SK-MEL-5 (cell line): ENCODE results near the gene UBE2D3. TPM values are rescaled to one million over a fixed set of nuclear protein-coding genes. Genes with fewer than 3 reads are reported as not detected.

Source experiments
- DNase-seq: peaks from one replicate; pipeline ENCODE4 v3.0.0-alpha.2; 2016; ENCODE audit warnings: low read depth, low spot score
- in situ Hi-C: cut with HindIII; loops from 2 replicates; pipeline ENCODE4 v1.10.0; 2016; ENCODE audit warnings: low sequenced_read_pairs, high pct_unique_total_duplicates, low pct_unique_long_range_greater_than_20kb
- total RNA-seq: library from RNA; depleted of rRNA; stranded (reverse); fragments of >200 nt; shearing (Covaris generic); gene quantifications from 2 replicates; pipeline ENCODE4 v1.2.3, GENCODE V29; 2014

UBE2D3 gene
- total RNA-seq, 1 experiment from 2014 or later: 353 TPM

- in situ Hi-C loops: no loop called here
- no peak for DNase-seq
Observed at GRCh38 chr4:102809691-102810090, 17.7 kb downstream of the UBE2D3 start.

- no peak for DNase-seq
- in situ Hi-C loops: no loop called here
Observed at GRCh38 chr4:102809190-102809589, 18.2 kb downstream of the UBE2D3 start.

- DNase-seq: no peak
- in situ Hi-C loops: no loop called here
Observed at GRCh38 chr4:102808009-102808408, 19.3 kb downstream of the UBE2D3 start.

GRCh38 chr4:102807345-102807744, 20.0 kb downstream of the UBE2D3 start:
- DNase-seq: no peak
- in situ Hi-C loops: no loop called here

- no peak for DNase-seq
- in situ Hi-C loops: no loop called here
Observed at GRCh38 chr4:102799816-102800215, 27.5 kb downstream of the UBE2D3 start.

GRCh38 chr4:102794999-102795398, 32.4 kb downstream of the UBE2D3 start:
- in situ Hi-C loops: no loop called here
- DNase-seq: no peak

- in situ Hi-C loops: no loop called here
- DNase-seq: no peak
Observed at GRCh38 chr4:102792361-102792936, 34.9 kb downstream of the UBE2D3 start.

GRCh38 chr4:102791318-102791835, 36.0 kb downstream of the UBE2D3 start:
- in situ Hi-C loops: no loop called here
- DNase-seq: no peak

GRCh38 chr4:102789317-102789717, 38.0 kb downstream of the UBE2D3 start:
- in situ Hi-C loops: no loop called here
- DNase-seq: no peak

GRCh38 chr4:102787944-102788343, 39.4 kb downstream of the UBE2D3 start:
- in situ Hi-C loops: no loop called here
- no peak for DNase-seq

- DNase-seq: no peak
- in situ Hi-C loops: no loop called here
Observed at GRCh38 chr4:102787096-102787881, 40.1 kb downstream of the UBE2D3 start.

- no peak for DNase-seq
- in situ Hi-C loops: no loop called here
Observed at GRCh38 chr4:102786279-102786678, 41.1 kb downstream of the UBE2D3 start.

- in situ Hi-C loops: no loop called here
- no peak for DNase-seq
Observed at GRCh38 chr4:102783006-102783405, 44.3 kb downstream of the UBE2D3 start.

GRCh38 chr4:102781570-102781969, 45.8 kb downstream of the UBE2D3 start:
- in situ Hi-C loops: no loop called here
- DNase-seq: no peak

GRCh38 chr4:102780476-102781144, 46.7 kb downstream of the UBE2D3 start:
- no peak for DNase-seq

GRCh38 chr4:102779204-102779603, 48.1 kb downstream of the UBE2D3 start:
- no peak for DNase-seq
- in situ Hi-C loops: no loop called here

More at GRCh38 chr4:102780476-102781144, 46.7 kb downstream of the UBE2D3 start:
- in situ Hi-C loops: no loop called here

GRCh38 chr4:102778720-102779119, 48.6 kb downstream of the UBE2D3 start:
- in situ Hi-C loops: no loop called here
- no peak for DNase-seq

- no peak for DNase-seq
- in situ Hi-C loops: no loop called here
Observed at GRCh38 chr4:102775805-102776204, 51.5 kb downstream of the UBE2D3 start.
